DMS79 treated with DMSO at 0.1 percent for 48 hours (cell line): ENCODE data around the gene TMEM131.

ENCODE experiments used
- DNase-seq: peaks from one replicate; lab custom pipeline; 2025; lab: John Stamatoyannopoulos, UW

TMEM131 gene

DNA sequence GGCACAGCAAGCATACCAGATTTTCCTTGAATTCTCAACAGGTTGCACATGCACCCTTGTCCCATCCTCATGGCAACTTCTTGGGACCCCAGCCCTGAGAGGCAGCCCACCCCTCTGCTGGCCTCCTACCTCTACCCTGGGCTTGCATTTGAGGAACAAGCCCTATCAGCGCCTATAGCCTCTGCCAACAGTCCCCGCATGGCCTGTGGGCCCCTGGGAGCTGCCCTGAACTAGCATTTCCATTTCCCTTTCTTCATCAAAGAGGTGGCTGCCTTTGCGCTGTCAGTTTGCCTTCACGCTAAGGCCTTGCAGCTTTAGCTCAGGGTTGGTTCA lies 287.7 kb downstream of the TMEM131 start:
- no peak for DNase-seq

- no peak for DNase-seq
These were observed 288.2 kb downstream of the TMEM131 start for GRCh38 chr2:97707362-97708047.

GRCh38 chr2:97706708-97707345 lies 288.9 kb downstream of the TMEM131 start:
- no peak for DNase-seq
